GM12874 (cell line): ENCODE data around the gene CCPG1.

Source experiments
- TF ChIP-seq, protein P1 (sequence below): IDR thresholded peaks from 2 replicates; pipeline ENCODE4 v1.5.1; 2011; ENCODE audit warnings: low read depth, mild to moderate bottlenecking, control low read depth, low read length, moderate library complexity; ENCODE audit not compliant: insufficient read depth

CCPG1 gene

DNA sequence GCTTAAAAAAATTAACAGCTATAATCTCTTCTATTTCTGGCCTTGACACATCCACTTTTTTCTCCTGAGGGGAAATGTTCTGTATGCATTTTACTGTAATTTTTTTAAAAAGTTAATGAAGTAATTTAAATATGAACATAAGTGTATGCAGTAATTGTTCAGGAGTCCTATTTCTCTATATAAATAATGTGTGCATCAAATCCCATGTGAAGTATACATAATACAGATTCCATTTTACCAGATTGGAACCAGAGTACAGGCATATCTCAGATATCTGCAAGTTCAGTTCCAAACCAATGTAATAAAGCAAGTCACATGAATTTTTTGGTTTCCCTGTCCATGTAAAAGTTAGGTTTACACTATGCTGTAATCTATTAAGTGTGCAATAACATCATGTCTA is 26.6 kb downstream of the CCPG1 start:
- TF ChIP-seq, protein P1, sequence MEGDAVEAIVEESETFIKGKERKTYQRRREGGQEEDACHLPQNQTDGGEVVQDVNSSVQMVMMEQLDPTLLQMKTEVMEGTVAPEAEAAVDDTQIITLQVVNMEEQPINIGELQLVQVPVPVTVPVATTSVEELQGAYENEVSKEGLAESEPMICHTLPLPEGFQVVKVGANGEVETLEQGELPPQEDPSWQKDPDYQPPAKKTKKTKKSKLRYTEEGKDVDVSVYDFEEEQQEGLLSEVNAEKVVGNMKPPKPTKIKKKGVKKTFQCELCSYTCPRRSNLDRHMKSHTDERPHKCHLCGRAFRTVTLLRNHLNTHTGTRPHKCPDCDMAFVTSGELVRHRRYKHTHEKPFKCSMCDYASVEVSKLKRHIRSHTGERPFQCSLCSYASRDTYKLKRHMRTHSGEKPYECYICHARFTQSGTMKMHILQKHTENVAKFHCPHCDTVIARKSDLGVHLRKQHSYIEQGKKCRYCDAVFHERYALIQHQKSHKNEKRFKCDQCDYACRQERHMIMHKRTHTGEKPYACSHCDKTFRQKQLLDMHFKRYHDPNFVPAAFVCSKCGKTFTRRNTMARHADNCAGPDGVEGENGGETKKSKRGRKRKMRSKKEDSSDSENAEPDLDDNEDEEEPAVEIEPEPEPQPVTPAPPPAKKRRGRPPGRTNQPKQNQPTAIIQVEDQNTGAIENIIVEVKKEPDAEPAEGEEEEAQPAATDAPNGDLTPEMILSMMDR, result no peak

DNA sequence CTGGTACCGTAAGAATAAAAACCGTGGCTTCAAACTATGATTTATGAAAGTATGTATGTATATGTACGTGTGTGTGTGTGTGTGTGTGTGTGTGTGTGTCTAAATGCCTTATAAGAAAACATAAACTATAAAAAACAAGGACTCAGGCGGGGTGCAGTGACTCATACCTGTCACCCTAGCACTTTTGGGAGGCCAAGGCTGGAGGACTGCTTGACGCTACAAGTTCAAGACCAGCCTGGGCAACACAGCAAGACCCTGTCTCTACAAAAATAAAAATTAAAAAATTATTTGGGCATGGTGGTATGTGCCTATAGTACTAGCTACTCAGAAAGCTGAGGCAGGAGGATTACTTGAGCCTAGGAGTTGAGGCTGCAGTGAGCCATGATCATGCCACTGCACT is 29.1 kb downstream of the CCPG1 start:
- TF ChIP-seq, protein P1, result no peak

DNA sequence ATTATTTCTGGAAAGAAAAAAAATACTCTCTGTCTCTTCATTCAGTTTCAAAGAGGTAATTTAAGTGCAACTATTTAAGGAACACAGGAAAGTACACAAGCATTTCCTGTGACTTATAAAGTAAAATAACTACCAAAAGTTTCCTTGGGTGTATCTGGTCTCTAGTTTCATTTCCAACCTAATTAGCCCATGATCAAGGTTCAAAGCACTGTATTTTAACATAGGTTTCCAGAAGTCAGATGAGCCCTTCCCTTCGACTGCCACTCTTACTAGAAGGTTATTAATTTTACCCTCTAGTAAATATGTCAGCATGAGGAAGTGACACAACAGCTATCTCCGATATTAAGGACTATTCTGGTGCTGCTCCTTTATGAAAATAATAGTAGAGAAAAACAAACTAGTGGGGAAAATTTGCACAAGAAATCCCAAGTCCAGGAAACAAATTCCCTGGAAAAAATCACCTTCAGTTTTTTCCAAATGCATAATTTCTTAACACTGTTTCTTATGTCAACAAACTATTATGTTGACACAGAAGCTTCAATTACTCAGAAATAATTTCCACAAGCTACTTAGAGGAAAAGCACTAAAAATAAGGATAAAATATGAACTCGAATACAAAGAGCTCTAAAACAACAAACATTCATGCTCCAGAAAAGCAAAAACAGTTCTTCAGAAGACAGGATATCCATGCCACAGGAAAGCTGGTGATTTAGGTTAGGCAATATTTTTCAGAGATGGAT is 35.3 kb downstream of the CCPG1 start:
- TF ChIP-seq, protein P1, result no peak

DNA sequence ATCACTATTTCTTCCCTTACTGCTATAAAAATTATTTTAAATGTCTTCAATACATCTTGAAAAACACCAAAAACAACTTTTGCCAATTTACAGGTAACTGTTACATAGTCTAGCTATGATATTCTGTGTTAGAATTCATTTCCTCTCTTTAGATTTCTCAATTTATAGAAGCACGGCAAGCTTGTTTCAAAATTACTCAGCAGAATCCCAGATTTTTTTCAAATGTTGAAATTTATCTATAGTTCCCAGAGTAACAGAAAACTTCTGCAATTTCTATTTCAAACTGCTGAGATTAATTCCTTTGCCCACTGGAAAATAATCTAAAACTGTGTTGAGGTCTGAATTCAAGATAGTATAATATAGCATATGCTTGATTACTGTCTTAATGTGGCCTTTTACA is 41.2 kb downstream of the CCPG1 start:
- TF ChIP-seq, protein P1, result no peak

DNA sequence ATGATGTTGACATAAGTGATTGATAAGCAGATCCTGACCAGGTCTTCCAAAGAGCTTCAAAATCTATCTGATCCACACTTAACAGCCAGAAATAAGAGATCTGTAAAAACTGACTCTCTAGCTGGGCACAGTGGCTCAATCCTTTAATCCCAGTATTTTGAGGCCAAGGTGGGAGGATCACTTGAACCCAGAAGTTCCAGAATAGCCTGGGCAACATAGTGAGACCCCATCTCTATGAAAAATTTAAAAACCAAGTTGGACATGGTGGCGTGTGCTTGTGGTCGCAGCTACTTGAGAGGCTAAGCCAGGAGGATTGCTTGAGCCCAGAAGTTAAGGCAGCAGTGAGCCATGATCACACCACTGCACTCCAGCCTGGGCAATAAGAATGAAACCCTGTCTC is 45.5 kb downstream of the CCPG1 start:
- TF ChIP-seq, protein P1, result no peak

DNA sequence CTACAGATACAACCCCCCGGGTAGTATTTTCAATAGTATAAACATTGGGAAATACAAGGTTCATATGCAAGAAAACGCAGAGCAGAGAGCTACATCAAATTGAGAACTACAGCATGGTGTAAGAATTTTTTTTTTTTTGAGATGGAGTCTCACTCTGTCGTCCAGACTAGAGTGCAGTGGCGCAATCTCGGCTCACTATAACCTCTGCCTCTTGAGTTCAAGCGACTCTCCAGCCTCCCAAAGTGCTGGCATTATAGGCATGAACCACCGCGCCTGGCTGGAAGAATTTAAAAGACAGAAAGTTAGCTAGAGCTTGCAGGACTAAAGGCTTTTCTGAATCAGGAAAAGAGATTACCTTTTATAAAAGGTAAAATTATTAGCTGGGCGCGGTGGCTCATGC is 47.1 kb downstream of the CCPG1 start:
- TF ChIP-seq, protein P1, result no peak

DNA sequence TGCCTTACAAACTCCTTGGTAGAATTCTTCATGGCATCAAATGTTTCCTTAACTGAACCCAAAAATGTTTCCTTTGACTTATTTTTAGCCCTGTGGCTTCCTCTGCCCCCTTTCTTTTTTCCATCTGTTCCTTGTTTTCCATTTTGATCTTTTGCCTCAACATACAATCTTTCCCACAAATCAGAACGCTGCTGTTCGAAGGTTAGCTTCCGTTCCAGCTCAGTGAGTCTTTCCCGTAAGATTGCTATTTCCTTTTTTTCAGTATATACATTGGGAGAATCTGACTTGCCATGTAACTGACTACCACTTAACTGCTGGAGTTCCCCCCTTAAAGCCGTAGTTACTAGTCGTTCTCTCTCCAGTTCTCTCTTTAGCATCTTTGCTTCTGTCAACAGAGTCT is 47.9 kb downstream of the CCPG1 start:
- TF ChIP-seq, protein P1, result no peak

DNA sequence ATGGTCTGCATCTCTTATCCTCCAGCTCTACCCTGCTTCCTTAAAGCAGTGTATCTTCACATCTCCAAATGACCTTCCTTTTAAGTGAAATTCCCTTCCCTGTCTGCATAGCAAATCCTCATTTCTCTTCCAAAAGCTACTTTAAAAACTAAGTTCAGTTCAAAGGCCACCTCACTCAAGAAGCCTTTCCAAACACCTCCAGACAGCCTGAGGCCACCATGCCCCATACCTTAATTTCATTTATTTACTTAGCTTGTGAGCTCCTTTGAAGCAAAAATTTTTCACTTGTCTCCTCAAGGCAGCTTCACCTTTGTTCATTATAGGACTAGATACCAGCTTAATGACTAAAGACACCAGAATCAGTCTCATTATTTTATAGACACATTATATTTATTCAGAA is 49.7 kb downstream of the CCPG1 start:
- TF ChIP-seq, protein P1, result no peak
